Cardiac muscle cell (in vitro differentiated cells and primary cell): ENCODE measurements around the gene GIT2. TPM values are rescaled to one million over a fixed set of nuclear protein-coding genes. Genes with fewer than 3 reads are reported as not detected.

Experiments
- DNase-seq, 2 donors: peaks; one replicate each; pipeline versions ENCODE4 v3.0.0 to v3.0.0-alpha.2; 2010 to 2017; ENCODE audit warnings: low read depth in 1 of 2, low spot score in 1 of 2
- H3K27ac ChIP-seq: fragments of 200-600 bp; sonication (generic); 2 replicates; pipeline ENCODE4 v1.5.1; 2016
- H3K27me3 ChIP-seq: fragments of 200-600 bp; sonication (generic); 2 replicates; pipeline ENCODE4 v1.6.0; 2016; ENCODE audit warnings: control low read depth
- H3K36me3 ChIP-seq: fragments of 200-600 bp; sonication (generic); 2 replicates; pipeline ENCODE4 v1.5.1; 2016; ENCODE audit warnings: control low read depth
- H3K4me1 ChIP-seq: fragments of 200-600 bp; sonication (generic); 2 replicates; pipeline ENCODE4 v1.8.1; 2017; ENCODE audit warnings: low read depth, mild to moderate bottlenecking, mixed run types
- H3K4me3 ChIP-seq: fragments of 200-600 bp; sonication (generic); 2 replicates; pipeline ENCODE4 v1.5.1; 2016; ENCODE audit warnings: mild to moderate bottlenecking
- H3K9me3 ChIP-seq: fragments of 200-600 bp; sonication (generic); 2 replicates; pipeline ENCODE4 v1.5.1; 2017; ENCODE audit warnings: low read depth, mild to moderate bottlenecking, control low read depth
- CTCF ChIP-seq: IDR thresholded peaks from 2 replicates; pipeline ENCODE4 v1.5.1; 2012; ENCODE audit warnings: low read depth, mild to moderate bottlenecking, low read length
- polyA plus RNA-seq: library from polyadenylated mRNA; unstranded; fragments of >200 nt; fragmentation: Nextera tagmentation; extraction: Ambion mirVana; gene quantifications from 2 replicates; pipeline ENCODE4 v1.2.1, GENCODE V29; 2016
- total RNA-seq: library from RNA; depleted of rRNA; stranded (reverse); fragments of >200 nt; gene quantifications from 2 replicates; pipeline ENCODE4 v1.2.3, GENCODE V29; 2016

Gene GIT2
- total and polyA plus RNA-seq, 2 experiments from 2014 or later = 23.3 to 25.7 TPM

GRCh38 chr12:109951751-109952150 lies 44.4 kb downstream of the GIT2 start:
- peak; percentile 55 to 76 for DNase-seq
- Histone ChIP-seq H3K9me3 (no peaks in the 10 kb centered on the region), H3K27me3 (no peaks in the 10 kb centered on the region), H3K36me3 (peaks cover 18% of the 10 kb centered on the region), H3K27ac (peak overlapping the region; percentile 84), H3K4me1 (peaks cover 38% of the 10 kb centered on the region), H3K4me3 (no peak overlapping the region)
- TF ChIP-seq CTCF = no peak

GRCh38 chr12:109951136-109951535 lies 45.0 kb downstream of the GIT2 start:
- peaks cover 38% of the 10 kb centered on the region for H3K4me1 ChIP-seq
- H3K4me3 ChIP-seq = no peak overlapping the region
- H3K27me3 ChIP-seq = no peaks in the 10 kb centered on the region
- TF ChIP-seq CTCF = no peak
- peak in 1 of 2 donors; percentile 85 for DNase-seq
- peak overlapping the region; percentile 84 for H3K27ac ChIP-seq
- no peaks in the 10 kb centered on the region for H3K9me3 ChIP-seq
- peaks cover 18% of the 10 kb centered on the region for H3K36me3 ChIP-seq

- Histone ChIP-seq H3K9me3 (no peaks in the 10 kb centered on the region), H3K4me1 (peaks cover 38% of the 10 kb centered on the region), H3K36me3 (peaks cover 18% of the 10 kb centered on the region), H3K27me3 (no peaks in the 10 kb centered on the region), H3K27ac (peak overlapping the region; percentile 84), H3K4me3 (no peak overlapping the region)
- no peak for DNase-seq
- TF ChIP-seq CTCF = no peak
Measured at GRCh38 chr12:109950625-109951024, 45.5 kb downstream of the GIT2 start.

GRCh38 chr12:109949089-109949488 lies 47.1 kb downstream of the GIT2 start:
- Histone ChIP-seq H3K36me3 (peaks cover 15% of the 10 kb centered on the region), H3K4me1 (peaks cover 51% of the 10 kb centered on the region), H3K4me3 (no peak overlapping the region), H3K9me3 (no peaks in the 10 kb centered on the region), H3K27me3 (no peaks in the 10 kb centered on the region), H3K27ac (peak overlapping the region; percentile 84)
- peak; percentile 72 to 73 for DNase-seq
- TF ChIP-seq CTCF = no peak

GRCh38 chr12:109948368-109948767 lies 47.8 kb downstream of the GIT2 start:
- Histone ChIP-seq H3K9me3 (no peaks in the 10 kb centered on the region), H3K36me3 (peaks cover 15% of the 10 kb centered on the region), H3K4me1 (peaks cover 51% of the 10 kb centered on the region), H3K27ac (peak overlapping the region; percentile 84), H3K4me3 (no peak overlapping the region), H3K27me3 (no peaks in the 10 kb centered on the region)
- TF ChIP-seq CTCF = no peak
- DNase-seq = no peak

- TF ChIP-seq CTCF = no peak
- DNase-seq = peak in 1 of 2 donors; percentile 65
- Histone ChIP-seq H3K27me3 (no peaks in the 10 kb centered on the region), H3K4me3 (no peak overlapping the region), H3K4me1 (peaks cover 51% of the 10 kb centered on the region), H3K36me3 (peaks cover 8% of the 10 kb centered on the region), H3K9me3 (no peaks in the 10 kb centered on the region), H3K27ac (no peak overlapping the region)
Measured at GRCh38 chr12:109947521-109947920, 48.6 kb downstream of the GIT2 start.
